GM18502 (cell line): ENCODE results near the gene LEPROT.

Experiments used
- ATAC-seq: cut with Tn5 transposase; IDR thresholded peaks from one replicate; pipeline ENCODE4 v1.9.1; 2021; ENCODE audit warnings: mild to moderate bottlenecking; ENCODE audit not compliant: unreplicated experiment, poor library complexity

The LEPROT gene

GRCh38 chr1:65409816-65410326, 10.6 kb upstream of the LEPROT start:
- no peak for ATAC-seq

GRCh38 chr1:65412256-65412983, 8.0 kb upstream of the LEPROT start:
- no peak for ATAC-seq

- no peak for ATAC-seq
These were observed 7.5 kb upstream of the LEPROT start for GRCh38 chr1:65412984-65413375.

- no peak for ATAC-seq
These were observed 5.9 kb upstream of the LEPROT start for GRCh38 chr1:65414538-65414937.

GRCh38 chr1:65416767-65417166, 3.7 kb upstream of the LEPROT start:
- no peak for ATAC-seq

- no peak for ATAC-seq
These were observed 2.7 kb upstream of the LEPROT start for GRCh38 chr1:65417729-65418128.

GRCh38 chr1:65418522-65419185, 1.8 kb upstream of the LEPROT start:
- no peak for ATAC-seq

GRCh38 chr1:65419681-65420589, 533 bp upstream of the LEPROT start:
- peak; percentile 92 for ATAC-seq

- no peak for ATAC-seq
These were observed 1.0 kb downstream of the LEPROT start for GRCh38 chr1:65421351-65422025.

GRCh38 chr1:65422241-65423203, 2.1 kb downstream of the LEPROT start:
- no peak for ATAC-seq

GRCh38 chr1:65423884-65424572, 3.6 kb downstream of the LEPROT start:
- ATAC-seq, result no peak

GRCh38 chr1:65424573-65424889, 4.1 kb downstream of the LEPROT start:
- ATAC-seq, result no peak

GRCh38 chr1:65425006-65425405, 4.5 kb downstream of the LEPROT start:
- ATAC-seq, result no peak

- ATAC-seq, result no peak
These were observed 5.2 kb downstream of the LEPROT start for GRCh38 chr1:65425697-65426096.

GRCh38 chr1:65429078-65429477, 8.6 kb downstream of the LEPROT start:
- no peak for ATAC-seq

GRCh38 chr1:65429806-65430205, 9.3 kb downstream of the LEPROT start:
- ATAC-seq, result no peak

- peak; percentile 73 for ATAC-seq
These were observed 10.7 kb downstream of the LEPROT start for GRCh38 chr1:65431111-65431705.

- ATAC-seq, result no peak
These were observed 12.4 kb downstream of the LEPROT start for GRCh38 chr1:65432918-65433317.
